ENCODE data around the gene CAV1.

The CAV1 gene

DNA sequence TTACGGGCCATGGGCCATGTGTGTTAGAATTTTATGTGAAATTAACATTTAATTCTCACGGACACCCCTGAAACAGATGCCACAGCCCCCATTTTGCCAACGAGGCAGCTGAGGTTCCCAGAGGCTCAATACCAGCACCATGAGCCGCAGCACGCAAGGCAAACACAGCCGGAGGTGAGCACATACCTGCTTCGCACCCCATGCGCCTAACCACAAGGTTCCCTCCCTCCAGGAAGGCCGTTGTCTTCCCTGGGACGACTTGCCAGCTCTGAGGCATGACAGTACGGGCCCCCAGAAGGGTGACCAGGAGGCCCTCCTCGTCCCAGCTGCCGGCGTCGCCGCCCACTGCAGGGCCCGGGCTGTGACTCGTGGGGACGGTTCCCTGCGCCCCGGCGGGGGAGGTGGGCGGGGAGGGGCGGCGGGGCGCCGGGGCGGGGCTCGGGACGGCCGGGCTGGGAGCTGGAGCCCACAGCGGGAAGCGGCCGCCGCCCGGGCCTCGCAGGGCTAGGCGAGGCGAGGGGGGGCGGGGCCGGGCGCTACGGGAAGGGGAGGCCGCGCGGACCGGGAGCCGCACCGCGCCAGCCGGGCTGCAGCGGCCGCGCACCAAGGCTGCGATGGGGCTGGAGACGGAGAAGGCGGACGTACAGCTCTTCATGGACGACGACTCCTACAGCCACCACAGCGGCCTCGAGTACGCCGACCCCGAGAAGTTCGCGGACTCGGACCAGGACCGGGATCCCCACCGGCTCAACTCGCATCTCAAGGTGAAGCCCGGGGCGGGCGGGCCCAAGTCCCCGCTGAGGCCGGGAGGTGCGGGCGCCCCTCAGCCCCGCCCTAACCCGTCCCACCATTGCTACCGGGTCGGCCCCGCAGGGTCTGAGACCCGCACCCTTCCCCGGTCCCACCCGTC, 25.4 kb upstream of the CAV1 start, which contains the start of gene CAV2:
CAV2 (plus strand) TSS at position 571 of the 910 bp plus-strand sequence; CDS start at position 615, 44 bp downstream.
- H3K27ac ChIP-seq: no peak within 1 kb of the TSS
- no peak for TF ChIP-seq CTCF (IDR thresholded peaks at IDR 0.05)
- no peak for TF ChIP-seq ZFX (IDR thresholded peaks at IDR 0.05; ENCODE audit: borderline replicate concordance)

DNA sequence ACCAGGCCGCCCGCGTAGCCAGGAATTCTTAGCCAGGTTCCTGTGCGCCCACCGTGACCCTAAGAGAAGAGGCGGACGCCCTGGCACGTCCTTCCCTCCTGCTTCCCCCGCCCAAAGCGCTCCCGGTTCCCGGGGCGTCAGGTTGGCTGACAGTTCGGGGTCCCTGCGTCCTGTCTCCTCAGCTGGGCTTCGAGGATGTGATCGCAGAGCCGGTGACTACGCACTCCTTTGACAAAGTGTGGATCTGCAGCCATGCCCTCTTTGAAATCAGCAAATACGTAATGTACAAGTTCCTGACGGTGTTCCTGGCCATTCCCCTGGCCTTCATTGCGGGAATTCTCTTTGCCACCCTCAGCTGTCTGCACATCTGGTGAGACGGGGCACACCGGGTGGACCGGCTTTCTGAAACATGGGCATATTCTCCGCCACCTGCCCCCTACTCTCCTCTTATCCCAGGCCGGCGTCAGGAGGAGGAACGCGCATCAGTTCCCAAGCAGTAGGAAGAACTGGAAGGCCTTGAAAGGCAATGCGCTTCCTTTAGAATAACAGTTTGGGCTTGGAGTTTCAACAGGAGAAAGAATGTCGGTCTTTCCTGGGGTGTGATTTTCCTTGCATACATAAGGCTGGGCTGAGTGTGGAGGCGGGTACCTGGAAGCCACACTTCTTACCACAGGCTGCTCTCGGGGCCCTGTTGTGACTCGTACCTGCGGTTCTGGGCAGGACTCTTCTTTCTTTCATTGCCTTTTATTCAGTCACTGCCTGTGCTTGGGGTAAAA, 24.6 kb upstream of the CAV1 start:
- TF ChIP-seq ZFX (IDR thresholded peaks at IDR 0.05; ENCODE audit: borderline replicate concordance): no peak
- TF ChIP-seq CTCF (IDR thresholded peaks at IDR 0.05): no peak
- no peak overlapping the region for H3K27ac ChIP-seq

- H3K27ac ChIP-seq: no peak overlapping the region
- TF ChIP-seq CTCF (IDR thresholded peaks at IDR 0.05) (no peak), ZFX (IDR thresholded peaks at IDR 0.05; ENCODE audit: borderline replicate concordance) (no peak)
Observed at GRCh38 chr7:116501425-116502167, 23.2 kb upstream of the CAV1 start.

GRCh38 chr7:116502201-116503096, 22.4 kb upstream of the CAV1 start:
- TF ChIP-seq ZFX (IDR thresholded peaks at IDR 0.05; ENCODE audit: borderline replicate concordance) (no peak), CTCF (IDR thresholded peaks at IDR 0.05) (no peak)
- no peak overlapping the region for H3K27ac ChIP-seq

DNA sequence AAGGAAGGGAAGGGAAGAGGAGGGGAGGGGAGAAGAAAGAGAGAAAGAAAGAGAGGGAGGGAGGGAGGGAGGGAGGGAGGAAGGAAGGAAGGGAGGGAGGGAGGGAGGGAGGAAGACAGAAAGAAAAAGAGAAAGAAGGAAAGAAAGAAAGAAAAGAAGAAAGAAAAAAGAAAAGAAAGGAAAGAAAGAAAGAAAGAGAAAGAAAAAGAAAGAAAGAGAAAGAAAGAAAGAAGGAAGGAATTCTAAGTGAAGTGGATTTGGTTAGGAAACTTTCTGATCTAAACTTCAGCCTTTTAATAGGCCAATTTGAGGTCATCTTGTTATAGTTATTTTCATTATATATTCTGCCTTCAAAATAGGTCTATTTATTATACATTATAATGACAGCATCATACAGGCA, 21.0 kb upstream of the CAV1 start:
- no peak overlapping the region for H3K27ac ChIP-seq
- TF ChIP-seq ZFX (IDR thresholded peaks at IDR 0.05; ENCODE audit: borderline replicate concordance): no peak

- H3K27ac ChIP-seq: no peak overlapping the region
- no peak for TF ChIP-seq CTCF (IDR thresholded peaks at IDR 0.05)
- TF ChIP-seq ZFX (IDR thresholded peaks at IDR 0.05; ENCODE audit: borderline replicate concordance): no peak
Observed at GRCh38 chr7:116505278-116505677, 19.6 kb upstream of the CAV1 start.
